H1 (cell line): ENCODE measurements around the gene RMDN3.

Source experiments
- CEBPB ChIP-seq: IDR thresholded peaks from 2 replicates; pipeline ENCODE4 v1.6.1; 2012; ENCODE audit warnings: low read depth, low read length
- POLR2A ChIP-seq, 2 experiments: IDR thresholded peaks; 1 replicate in 1 of 2; 2 replicates in 1 of 2; pipeline ENCODE4 v1.6.1; 2011; ENCODE audit warnings: low read depth in 2 of 2, low read length in 2 of 2, mild to moderate bottlenecking in 2 of 2; ENCODE audit errors: control extremely low read depth in 1 of 2
- POLR2AphosphoS5 ChIP-seq: IDR thresholded peaks from 2 replicates; pipeline ENCODE4 v1.6.1; 2011; ENCODE audit warnings: low read depth, low read length
- TF ChIP-seq, protein P1 (sequence below), 3 experiments: IDR thresholded peaks; 1 replicate in 2 of 3; 2 replicates in 1 of 3; pipeline versions ENCODE4 v1.5.1 to v1.6.1; 2011; ENCODE audit warnings: low read length in 3 of 3, mild to moderate bottlenecking in 3 of 3, inconsistent platforms in 2 of 3, low read depth in 1 of 3, moderate library complexity in 1 of 3; ENCODE audit not compliant: insufficient read depth in 1 of 3; ENCODE audit errors: control extremely low read depth in 1 of 3

DNA sequence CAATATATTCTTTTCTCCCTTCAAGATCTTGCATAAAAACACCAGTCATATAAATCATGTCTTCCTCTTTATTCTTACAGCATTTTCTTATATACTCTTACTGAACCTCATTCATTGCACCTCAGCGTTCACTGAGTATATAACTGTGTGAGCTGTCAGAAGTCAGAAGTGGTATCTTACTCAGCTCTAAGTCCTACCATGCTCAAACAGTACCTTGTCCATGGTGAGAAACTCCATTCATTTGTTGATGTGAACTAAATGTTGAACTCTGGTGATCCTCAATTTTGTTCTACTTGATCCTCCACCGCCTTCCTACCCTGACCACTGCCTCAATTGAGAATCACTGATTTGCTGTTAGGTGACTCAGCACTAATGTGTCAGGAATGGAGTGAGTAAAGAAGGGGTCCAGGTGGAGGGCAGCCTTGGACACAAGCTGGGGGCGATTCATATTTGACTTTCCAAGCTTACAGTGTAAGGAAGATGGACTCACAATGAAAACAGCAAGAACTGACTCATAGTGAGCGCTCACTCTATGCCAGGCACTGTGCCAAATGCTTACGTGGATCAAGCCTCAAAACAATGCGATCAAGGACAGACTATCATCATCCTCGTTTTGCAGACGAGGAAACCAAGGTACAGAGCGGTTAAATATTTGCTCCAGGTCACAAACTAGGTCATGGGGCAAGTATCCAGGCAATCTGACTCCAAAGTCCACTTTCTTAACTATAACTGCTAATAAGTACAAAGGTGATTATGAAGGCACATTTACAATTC lies 38.3 kb upstream of the RMDN3 start:
- TF ChIP-seq POLR2A (IDR thresholded peaks at IDR 0.05; ENCODE audit: control extremely low read depth in 1 of 2, low read depth in 2 of 2, low read length in 2 of 2) (no peak), CEBPB (no peak), POLR2AphosphoS5 (no peak)
- TF ChIP-seq, protein P1, sequence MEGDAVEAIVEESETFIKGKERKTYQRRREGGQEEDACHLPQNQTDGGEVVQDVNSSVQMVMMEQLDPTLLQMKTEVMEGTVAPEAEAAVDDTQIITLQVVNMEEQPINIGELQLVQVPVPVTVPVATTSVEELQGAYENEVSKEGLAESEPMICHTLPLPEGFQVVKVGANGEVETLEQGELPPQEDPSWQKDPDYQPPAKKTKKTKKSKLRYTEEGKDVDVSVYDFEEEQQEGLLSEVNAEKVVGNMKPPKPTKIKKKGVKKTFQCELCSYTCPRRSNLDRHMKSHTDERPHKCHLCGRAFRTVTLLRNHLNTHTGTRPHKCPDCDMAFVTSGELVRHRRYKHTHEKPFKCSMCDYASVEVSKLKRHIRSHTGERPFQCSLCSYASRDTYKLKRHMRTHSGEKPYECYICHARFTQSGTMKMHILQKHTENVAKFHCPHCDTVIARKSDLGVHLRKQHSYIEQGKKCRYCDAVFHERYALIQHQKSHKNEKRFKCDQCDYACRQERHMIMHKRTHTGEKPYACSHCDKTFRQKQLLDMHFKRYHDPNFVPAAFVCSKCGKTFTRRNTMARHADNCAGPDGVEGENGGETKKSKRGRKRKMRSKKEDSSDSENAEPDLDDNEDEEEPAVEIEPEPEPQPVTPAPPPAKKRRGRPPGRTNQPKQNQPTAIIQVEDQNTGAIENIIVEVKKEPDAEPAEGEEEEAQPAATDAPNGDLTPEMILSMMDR (IDR thresholded peaks at IDR 0.05; ENCODE audit: control extremely low read depth in 1 of 3, insufficient read depth in 1 of 3, low read depth in 1 of 3, low read length in 3 of 3): no peak
